NCI-H1105 treated with DMSO at 0.1 percent for 48 hours (cell line): ENCODE results near the gene TAS1R1.

Experiments
- DNase-seq: peaks from one replicate; lab custom pipeline; 2025; lab: John Stamatoyannopoulos, UW

Gene TAS1R1

GRCh38 chr1:6554907-6555778 lies at the start of gene TAS1R1:
TSS of gene TAS1R1 (plus strand) at chr1:6555307. CDS start at chr1:6555374, 67 bp downstream.
- no peak for DNase-seq

GRCh38 chr1:6505367-6506209 lies 49.5 kb upstream of the TAS1R1 start:
- DNase-seq, result no peak

GRCh38 chr1:6506210-6507036 lies 48.7 kb upstream of the TAS1R1 start:
- DNase-seq, result no peak

- no peak for DNase-seq
These were observed 48.1 kb upstream of the TAS1R1 start for GRCh38 chr1:6507037-6507428.

GRCh38 chr1:6507461-6507911 lies 47.6 kb upstream of the TAS1R1 start:
- DNase-seq, result no peak

GRCh38 chr1:6508154-6508815 lies 46.8 kb upstream of the TAS1R1 start:
- no peak for DNase-seq

- no peak for DNase-seq
These were observed 46.3 kb upstream of the TAS1R1 start for GRCh38 chr1:6508816-6509189.

GRCh38 chr1:6509220-6509918 lies 45.7 kb upstream of the TAS1R1 start:
- DNase-seq, result no peak

GRCh38 chr1:6509919-6510291 lies 45.2 kb upstream of the TAS1R1 start:
- DNase-seq, result no peak

GRCh38 chr1:6510493-6510892 lies 44.6 kb upstream of the TAS1R1 start:
- no peak for DNase-seq

GRCh38 chr1:6511056-6511455 lies 44.1 kb upstream of the TAS1R1 start:
- DNase-seq, result no peak

GRCh38 chr1:6511561-6512244 lies 43.4 kb upstream of the TAS1R1 start:
- no peak for DNase-seq

- no peak for DNase-seq
These were observed 42.7 kb upstream of the TAS1R1 start for GRCh38 chr1:6512245-6512907.

- no peak for DNase-seq
These were observed 42.2 kb upstream of the TAS1R1 start for GRCh38 chr1:6512908-6513280.

- no peak for DNase-seq
These were observed 41.7 kb upstream of the TAS1R1 start for GRCh38 chr1:6513320-6513801.

- no peak for DNase-seq
These were observed 39.3 kb upstream of the TAS1R1 start for GRCh38 chr1:6515771-6516170.

GRCh38 chr1:6517435-6517851 lies 37.7 kb upstream of the TAS1R1 start:
- DNase-seq, result no peak

GRCh38 chr1:6519491-6519934 lies 35.6 kb upstream of the TAS1R1 start:
- no peak for DNase-seq

- DNase-seq, result peak; percentile 76
These were observed 35.0 kb upstream of the TAS1R1 start for GRCh38 chr1:6519935-6520671.
